HuH-7 (cell line): ENCODE data around the gene CEP72.

ENCODE experiments used
- DNase-seq: peaks from one replicate; pipeline ENCODE4 v3.0.0; 2011; ENCODE audit warnings: low spot score

CEP72 gene

GRCh38 chr5:660491-661030 lies 48.4 kb downstream of the CEP72 start:
- no peak for DNase-seq

- DNase-seq: no peak
These were observed 50.0 kb downstream of the CEP72 start for GRCh38 chr5:661891-662750.

- no peak for DNase-seq
These were observed 50.8 kb downstream of the CEP72 start for GRCh38 chr5:662751-663435.

GRCh38 chr5:663436-664342 lies 51.5 kb downstream of the CEP72 start:
- DNase-seq: no peak

- no peak for DNase-seq
These were observed 52.3 kb downstream of the CEP72 start for GRCh38 chr5:664343-664993.

- DNase-seq: no peak
These were observed 52.8 kb downstream of the CEP72 start for GRCh38 chr5:664994-665360.

- DNase-seq: no peak
These were observed 53.4 kb downstream of the CEP72 start for GRCh38 chr5:665541-665955.

GRCh38 chr5:665956-666711 lies 54.0 kb downstream of the CEP72 start:
- no peak for DNase-seq

- DNase-seq: no peak
These were observed 54.8 kb downstream of the CEP72 start for GRCh38 chr5:666816-667498.

GRCh38 chr5:668283-668995 lies 56.3 kb downstream of the CEP72 start:
- DNase-seq: no peak

GRCh38 chr5:669111-669841 lies 57.1 kb downstream of the CEP72 start:
- peak; percentile 70 for DNase-seq

GRCh38 chr5:669842-670395 lies 57.8 kb downstream of the CEP72 start:
- DNase-seq: no peak

- DNase-seq: no peak
These were observed 58.5 kb downstream of the CEP72 start for GRCh38 chr5:670396-671270.

- DNase-seq: peak; percentile 87
These were observed 59.6 kb downstream of the CEP72 start for GRCh38 chr5:671459-672328.

- no peak for DNase-seq
These were observed 60.4 kb downstream of the CEP72 start for GRCh38 chr5:672329-673160.
